G401 (cell line): ENCODE data around the gene ZNF844. TPM values are rescaled to one million over a fixed set of nuclear protein-coding genes. Genes with fewer than 3 reads are reported as not detected.
"Not testable (repeated sequence)": the region's sequence is repeated elsewhere in the genome, so short reads cannot be mapped to it uniquely, and the experiment has no call there.

Experiments
- DNase-seq: peaks from one replicate; pipeline ENCODE4 v3.0.0-alpha.2; 2015; ENCODE audit warnings: low spot score
- in situ Hi-C: cut with HindIII; loops from 2 replicates; pipeline ENCODE4 v1.10.0; 2016; ENCODE audit warnings: low sequenced_read_pairs, mixed read lengths
- total RNA-seq: library from RNA; depleted of rRNA; stranded (reverse); fragments of >200 nt; shearing (Covaris generic); gene quantifications from 2 replicates; pipeline ENCODE4 v1.2.3, GENCODE V29; 2014; rRNA removed

ZNF844 gene
- total RNA-seq: 1.2 and 2.3 TPM in 2 replicates

DNA sequence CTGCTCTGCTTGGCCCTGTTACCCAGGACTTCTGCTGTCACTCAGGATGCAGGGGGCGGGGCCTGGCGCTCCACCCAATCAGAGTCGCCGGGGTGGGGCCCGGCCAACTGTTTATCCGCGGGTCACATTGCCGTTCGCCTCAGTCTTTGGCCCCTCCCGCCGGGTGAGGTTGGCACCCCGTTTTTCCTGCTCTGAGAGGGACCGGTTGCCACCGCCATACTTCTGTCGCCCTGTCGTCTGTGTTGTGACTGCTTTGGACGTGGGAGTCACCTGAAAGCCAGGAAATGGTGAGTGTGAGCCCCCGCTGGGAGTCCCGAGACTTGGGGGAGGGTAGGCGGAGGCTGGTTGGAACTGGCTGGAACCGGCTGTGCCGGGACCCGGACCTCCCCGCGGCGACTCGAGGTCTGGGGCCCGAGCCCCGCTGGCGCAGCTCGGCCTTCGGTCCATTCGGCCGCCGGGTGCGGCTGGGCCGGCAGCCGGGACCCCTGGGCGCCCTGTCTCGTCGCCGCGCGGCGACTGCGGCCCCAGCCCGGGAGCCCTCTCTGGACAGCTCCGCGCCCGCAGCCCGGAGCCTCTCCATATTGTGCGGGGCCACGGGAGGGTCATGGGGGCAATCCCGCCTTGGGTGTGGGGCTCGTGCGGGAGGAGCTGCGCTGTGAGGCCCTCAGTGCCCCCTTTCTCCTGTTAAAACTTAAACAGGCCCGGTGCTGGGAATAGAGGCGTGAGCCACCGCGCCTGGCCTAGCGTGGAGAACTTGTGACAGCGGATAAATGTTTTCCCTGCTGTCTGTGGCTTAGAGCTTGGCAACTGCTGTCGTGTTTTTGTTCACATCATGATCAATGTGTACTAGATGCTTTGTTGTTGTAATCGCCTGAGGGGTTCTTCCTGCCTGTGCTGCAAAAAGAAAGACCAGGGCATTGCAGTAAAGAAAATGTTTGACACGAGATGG lies at the start of gene ZNF844:
ZNF844 (plus strand) TSS at position 142 of the 949 bp plus-strand sequence; CDS start at position 285, 143 bp downstream.
- in situ Hi-C loops: no loop called here
- peak; percentile 97 for DNase-seq

DNA sequence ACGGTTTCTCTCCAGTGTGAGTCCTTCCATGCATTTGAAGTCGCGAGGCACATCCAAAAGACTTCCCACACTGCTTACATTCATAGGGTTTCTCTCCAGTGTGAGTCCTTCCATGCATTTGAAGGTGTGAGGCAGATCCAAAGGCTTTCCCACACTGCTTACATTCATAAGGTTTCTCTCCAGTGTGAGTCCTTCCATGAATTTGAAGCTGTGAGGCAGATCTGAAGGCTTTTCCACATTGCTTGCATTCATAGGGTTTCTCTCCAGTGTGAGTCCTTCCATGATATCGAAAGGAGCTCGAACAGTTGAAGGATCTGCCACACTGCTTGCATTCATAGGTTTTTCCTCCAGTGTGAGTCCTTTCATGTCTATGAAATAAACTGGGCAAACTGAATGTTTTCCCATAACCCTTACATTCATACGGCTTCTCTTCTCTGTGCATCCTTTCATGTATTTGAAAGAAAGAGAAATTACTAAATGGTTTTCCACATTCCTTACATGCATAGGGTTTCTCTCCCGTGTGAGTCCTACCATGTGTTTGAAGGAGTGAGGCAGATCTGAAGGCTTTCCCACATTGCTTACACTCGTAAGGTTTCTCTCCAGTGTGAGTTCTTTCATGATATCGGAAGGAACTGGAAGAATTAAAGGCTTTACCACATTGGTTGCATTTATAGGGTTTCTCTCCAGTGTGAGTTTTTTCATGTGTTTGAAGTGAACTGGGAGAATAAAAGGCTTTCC lies 49.3 kb upstream of the ZNF844 start:
- in situ Hi-C loops: no loop called here
- no peak for DNase-seq

DNA sequence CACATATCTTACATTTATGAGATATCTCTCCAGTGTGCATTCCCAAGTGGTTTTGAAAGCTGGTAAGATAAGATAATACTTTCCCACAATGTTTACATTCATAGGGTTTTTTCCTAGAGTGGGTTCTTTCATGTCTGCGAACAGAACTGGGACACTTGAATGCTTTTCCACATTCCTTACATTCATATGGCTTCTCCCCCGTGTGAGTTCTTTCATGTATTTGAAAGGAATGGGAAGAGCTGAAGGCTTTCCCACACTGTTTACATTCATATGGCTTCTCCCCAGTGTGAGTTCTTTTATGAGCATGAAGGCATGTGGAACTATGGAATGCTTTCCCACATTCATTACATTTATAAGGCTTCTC lies 48.8 kb upstream of the ZNF844 start:
- no peak for DNase-seq
- in situ Hi-C loops: no loop called here

DNA sequence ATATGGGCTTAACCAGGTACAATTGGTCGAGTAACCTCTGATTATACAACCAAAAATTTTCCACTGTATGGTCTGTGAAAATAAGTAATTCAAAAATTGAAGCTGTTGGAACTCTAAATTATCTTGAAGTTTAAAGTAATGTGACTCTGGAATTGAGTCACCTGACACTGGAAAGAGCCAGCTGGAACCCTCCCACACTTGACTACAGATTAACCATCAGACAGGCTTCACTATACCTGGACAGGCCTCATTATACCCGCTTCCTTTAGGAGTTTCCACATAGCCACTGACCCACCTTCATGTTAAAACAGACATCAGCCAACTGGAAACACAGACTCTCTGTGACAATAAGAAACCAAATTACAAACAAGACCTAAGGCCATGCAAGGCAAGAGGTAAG lies 30.3 kb upstream of the ZNF844 start:
- peak; percentile 17 for DNase-seq
- in situ Hi-C loops: no loop called here

DNA sequence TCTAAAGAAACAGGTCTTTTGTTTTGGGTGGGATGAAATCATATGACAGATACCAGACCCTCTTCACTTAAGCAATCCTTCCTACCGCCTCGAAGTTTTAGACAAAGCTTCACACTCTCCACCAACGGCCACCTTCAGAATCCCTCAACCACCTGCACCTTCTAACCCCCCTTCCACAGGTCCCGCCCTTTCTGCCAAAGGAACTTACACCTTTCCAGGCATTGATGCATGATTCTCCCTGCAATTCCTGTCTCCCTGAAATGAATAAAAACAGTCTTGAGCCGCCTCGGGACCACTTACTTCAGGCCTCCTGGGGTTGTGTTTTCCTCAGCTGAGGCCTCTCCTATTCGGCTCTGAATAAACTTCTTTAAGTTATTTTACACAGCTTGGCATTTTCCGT lies 29.9 kb upstream of the ZNF844 start:
- DNase-seq: peak; percentile 28
- in situ Hi-C loops: no loop called here

DNA sequence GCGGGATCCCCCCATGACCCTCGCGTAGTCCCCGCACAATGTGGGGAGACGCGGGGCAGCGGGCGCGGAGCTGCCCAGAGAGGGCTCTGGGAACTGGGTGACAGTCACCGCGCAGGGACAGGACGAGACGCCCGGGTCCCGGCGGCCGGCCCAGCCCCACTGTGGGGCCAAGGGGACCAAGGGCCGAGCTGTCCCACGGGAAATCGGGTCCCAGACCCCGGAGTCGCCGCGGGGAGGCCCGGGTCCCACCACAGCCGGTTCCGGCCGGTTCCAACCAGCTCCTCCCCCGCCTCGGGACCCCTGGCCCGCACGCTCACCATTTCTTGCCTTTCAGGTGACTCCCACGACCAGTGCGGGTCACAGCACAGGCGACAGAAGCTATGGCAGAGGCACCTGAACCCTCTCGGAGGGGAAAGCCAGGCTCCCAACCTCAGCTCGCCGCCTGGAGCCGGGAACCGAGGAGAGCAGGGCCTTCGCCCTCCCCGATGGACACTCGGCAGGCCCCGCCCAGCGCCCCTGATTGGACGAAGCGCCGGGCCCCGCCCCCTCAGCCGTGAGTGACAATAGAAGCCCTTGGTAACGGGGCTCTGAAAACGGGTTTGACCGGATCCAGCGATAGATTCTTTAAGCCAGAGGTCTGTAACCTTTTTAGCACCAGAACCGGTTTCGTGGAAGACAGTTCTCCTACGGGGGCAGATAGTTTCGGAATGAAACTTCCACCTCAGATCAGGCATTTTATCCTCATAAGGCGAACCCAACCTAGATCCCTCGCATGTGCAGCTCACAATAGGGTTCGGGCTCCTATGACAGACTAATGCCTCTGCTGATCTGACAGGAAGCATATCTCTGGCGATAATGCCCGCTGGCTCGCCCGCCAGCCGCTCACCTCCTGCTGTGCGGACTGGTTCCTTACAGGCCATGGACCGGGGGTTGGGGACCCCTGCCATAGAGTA lies 29.0 kb upstream of the ZNF844 start, which contains the start of gene ZNF433:
ZNF433 (minus strand) TSS at position 460 of the 953 bp plus-strand sequence; CDS start at position 320, 140 bp downstream.
- in situ Hi-C loops: no loop called here
- peak; percentile 95 for DNase-seq

DNA sequence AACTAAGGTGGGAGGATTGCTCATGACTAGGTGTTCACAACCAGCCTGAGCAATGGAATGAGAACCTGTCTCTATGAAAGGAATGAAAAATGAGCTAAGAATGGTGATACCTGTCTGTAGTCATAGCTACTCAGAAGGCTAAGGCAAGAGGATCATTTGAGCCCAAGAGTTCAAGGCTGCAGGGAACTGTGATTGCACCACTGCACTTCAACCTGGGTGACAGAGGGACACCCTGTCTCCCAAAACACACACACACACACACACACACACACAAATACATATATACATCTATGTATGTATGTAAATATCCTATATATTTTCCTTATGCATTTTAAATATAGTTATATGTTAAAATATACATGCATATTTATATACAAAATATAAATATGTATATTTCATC lies 21.6 kb upstream of the ZNF844 start:
- DNase-seq: no peak
- in situ Hi-C loops: no loop called here

DNA sequence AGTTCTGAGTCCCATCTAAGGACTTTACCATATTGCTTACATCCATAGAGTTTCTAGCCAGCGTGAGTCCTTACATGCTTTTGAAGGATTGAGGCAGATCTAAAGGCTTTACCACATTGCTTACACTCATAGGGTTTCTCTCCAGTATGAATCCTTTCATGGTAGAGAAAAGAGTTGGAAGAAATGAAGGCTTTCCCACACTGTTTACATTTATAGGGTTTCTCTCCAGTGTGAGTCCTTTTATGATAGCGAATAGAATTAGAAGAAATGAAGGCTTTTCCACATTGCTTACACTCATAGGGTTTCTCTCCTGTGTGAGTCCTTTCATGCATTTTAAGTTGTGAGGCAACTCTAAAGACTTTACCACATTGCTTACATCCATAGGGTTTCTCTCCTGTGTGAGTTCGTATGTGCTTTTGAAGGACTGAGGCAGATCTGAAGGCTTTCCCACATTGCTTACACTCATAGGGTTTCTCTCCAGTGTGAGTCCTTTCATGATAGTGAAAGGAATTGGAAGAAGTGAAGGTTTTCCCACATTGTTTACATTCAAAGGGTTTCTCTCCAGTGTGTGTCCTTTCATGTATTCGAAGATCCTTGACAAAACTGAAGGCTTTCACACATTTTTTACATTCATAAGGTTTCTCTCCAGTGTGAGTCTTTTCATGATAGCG lies 20.6 kb upstream of the ZNF844 start:
- in situ Hi-C loops: no loop called here
- no peak for DNase-seq

DNA sequence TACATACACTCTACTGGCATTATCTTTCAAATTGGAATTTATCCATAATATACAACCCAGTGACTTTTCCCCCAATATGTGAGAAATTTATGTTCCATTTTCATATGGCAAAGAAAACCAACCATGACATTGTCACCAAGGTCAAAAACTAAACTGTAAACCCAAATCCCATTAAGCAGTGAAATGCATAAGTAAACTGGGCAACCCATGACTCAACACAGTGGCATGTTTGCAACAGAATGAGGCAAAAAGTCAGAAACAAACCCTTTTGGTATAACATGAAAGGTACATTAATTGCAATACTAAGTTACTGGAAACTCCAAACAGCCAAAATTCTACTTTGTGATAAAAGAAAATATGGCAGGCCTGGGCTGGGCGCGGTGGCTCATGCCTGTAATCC lies 16.7 kb upstream of the ZNF844 start:
- in situ Hi-C loops: no loop called here
- no peak for DNase-seq

DNA sequence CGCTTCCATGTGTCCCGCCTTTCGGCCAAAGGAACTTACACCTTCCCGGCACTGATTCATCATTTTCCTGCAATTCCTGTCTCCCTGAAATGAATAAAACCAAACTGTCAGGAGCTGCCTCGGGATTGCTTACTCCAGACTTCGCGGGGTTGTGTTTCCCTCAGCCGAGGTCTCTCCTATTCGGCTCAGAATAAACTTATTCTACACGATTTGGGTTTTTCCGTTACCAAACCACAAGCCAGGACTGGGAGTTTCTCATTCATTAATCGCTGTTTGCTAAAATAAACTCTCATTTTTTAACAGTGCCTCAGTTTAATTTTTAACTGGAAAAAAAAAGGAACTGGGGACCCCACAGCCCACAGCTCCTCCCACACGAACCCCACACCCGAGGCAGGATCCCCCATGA lies 12.4 kb upstream of the ZNF844 start:
- peak; percentile 47 for DNase-seq
- in situ Hi-C loops: no loop called here

DNA sequence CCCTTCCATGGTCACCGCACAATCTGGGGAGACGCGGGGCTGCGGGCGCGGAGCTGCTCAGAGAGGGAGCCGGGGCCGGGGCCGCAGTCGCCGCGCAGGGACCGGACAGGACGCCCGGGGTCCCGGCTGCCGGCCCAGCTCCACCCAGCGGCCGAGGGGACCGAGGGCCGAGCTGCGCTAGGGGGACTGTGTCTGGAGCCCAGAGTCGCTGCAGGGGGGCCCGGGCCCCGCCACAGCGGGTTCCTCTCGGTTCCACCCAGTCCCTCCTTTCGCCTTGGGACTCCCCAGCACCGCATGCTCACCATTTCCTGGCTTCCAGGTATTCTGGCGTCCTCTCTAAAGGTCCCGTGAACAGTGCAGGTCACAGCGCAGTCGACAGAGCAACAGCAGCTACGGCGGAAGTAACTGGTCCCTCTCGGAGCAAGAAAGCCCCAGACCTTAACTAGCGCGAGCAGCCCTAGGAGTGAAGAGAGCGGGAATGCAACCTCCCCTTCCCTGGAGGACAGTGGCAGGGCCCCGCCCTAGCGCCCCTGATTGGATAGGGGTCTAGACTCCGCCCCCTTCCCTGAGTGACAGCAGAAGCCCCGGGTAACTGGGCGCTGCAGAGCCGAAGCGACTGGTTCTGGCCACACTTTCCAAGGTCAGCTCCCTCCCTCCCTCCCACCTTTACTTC lies 11.9 kb upstream of the ZNF844 start, which contains the start of gene ZNF878:
ZNF878 (minus strand) TSS at position 465 of the 673 bp plus-strand sequence; CDS start at position 305, 160 bp downstream.
- peak; percentile 96 for DNase-seq
- in situ Hi-C loops: no loop called here

DNA sequence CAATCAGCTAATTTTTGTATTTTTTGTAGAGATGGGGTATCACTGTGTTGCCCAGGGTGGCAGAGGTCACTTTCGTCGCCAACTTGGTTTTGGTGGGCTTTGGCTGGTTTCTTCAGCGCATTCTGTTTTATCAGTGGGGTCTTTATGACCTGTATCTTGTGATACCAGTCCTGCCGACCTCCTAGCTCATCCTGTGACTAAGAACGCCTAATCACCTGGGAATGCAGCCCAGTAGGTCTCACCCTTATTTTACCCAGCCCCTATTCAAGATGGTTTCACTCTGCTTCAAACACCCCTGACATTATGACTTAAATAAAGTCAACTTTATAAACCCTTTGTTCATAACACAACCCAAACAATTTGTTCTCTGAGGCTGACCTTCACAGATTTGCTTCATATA lies 8.7 kb upstream of the ZNF844 start:
- in situ Hi-C loops: no loop called here
- DNase-seq: no peak

DNA sequence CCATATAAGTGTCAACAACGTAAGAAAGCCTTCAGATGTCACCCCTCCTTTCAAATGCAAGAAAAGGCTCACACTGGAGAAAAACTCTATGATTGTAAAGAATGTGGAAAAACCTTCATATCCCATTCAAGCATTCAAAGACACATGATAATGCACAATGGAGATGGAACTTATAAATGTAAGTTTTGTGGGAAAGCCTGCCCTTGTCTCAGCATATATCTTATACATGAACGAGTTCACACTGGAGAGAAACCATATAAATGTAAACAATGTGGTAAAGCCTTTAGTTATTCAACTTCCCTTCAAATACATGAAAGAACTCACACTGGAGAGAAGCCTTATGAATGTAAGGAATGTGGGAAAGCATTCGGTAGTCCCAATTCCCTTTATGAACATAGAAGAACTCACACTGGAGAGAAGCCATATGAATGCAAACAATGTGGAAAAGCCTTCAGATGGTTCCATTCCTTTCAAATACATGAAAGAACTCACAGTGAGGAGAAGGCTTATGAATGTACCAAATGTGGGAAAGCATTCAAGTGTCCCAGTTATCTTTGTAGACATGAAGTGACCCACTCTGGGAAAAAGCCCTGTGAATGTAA lies 11.1 kb downstream of the ZNF844 start:
- in situ Hi-C loops: no loop called here
- DNase-seq: no peak

DNA sequence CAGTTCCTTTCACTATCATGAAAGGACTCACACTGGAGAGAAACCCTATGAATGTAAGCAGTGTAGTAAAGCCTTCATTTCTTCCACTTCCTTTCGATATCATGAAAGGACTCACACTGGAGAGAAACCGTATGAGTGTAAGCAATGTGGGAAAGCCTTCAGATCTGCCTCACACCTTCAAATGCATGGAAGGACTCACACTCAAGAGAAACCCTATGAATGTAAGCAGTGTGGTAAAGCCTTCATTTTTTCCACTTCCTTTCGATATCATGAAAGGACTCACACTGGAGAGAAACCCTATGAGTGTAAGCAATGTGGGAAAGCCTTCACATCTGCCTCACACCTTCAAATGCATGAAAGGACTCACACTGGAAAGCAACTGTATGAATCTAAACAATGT lies 11.8 kb downstream of the ZNF844 start:
- in situ Hi-C loops: not testable (repeated sequence)

DNA sequence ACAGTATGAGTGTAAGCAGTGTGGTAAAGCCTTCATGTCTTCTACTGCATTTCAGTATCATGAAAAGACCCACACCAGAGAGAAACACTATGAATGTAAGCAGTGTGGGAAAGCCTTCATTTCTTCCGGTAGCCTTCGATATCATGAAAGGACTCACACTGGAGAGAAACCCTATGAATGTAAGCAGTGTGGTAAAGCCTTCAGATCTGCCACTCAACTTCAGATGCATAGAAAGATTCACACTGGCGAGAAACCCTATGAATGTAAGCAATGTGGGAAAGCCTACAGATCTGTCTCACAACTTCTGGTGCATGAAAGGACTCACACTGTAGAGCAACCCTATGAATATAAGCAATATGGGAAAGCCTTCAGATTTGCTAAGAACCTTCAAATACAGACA lies 12.8 kb downstream of the ZNF844 start:
- DNase-seq: no peak
- in situ Hi-C loops: no loop called here

More for the DNA sequence above, 11.8 kb downstream of the ZNF844 start:
- not testable (repeated sequence) for DNase-seq

DNA sequence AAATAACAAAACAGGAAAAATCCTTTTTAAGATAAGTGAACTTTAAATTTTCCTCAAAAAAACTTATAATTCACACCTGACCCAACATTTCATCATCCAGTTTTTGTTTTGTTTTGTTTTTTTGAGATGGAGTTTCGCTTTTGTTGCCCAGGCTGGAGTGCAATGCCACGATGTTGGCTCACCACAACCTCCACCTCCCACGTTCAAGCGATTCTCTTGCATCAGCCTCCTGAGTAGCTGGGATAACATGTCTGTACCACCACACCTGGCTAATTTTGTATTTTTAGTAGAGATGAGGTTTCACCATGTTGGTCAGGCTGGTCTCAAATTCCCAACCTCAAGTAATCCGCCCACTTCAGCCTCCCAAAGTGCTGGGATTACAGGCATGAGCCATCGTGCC lies 18.8 kb downstream of the ZNF844 start:
- DNase-seq, in situ Hi-C loops: not testable (repeated sequence)

DNA sequence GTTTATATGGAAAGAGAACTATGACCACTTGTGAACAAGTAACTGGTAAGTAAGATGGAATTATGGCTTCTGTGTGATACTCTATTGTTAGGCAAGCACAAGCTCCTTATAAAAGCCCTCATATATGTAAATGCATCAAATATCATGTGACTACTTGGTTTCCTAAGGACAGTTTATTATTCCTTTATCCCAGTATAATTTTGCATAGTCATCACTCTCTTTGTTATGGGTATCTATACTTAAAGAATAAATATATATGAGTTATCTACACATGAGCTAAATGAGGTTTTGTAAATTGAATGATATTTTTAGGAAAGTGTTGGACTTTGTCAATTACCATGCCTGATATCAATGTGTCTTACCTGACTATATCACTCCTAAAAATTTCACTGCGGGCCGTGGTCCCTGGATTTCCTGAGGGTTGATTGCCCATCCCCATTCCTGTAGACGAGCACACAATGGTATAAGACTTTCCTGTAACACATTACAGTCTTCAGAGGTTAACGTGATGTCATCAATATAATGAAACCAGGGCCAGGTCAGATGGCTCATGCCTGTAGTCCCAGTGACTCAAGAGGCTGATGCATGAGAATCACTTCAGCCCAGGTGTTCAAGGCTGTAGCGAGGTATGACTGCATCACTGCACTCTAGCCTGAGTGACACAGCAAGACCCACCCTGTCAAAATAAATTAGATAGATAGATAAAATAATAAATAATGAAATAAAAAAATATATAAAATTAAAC lies 20.7 kb downstream of the ZNF844 start:
- in situ Hi-C loops: no loop called here
- no peak for DNase-seq
